Measurements from ENCODE around the gene FAAP24. TPM values are rescaled to one million over a fixed set of nuclear protein-coding genes. Genes with fewer than 3 reads are reported as not detected.

Gene FAAP24
- total RNA-seq, 1 donor from 2014 or later = 4.1 TPM

Other genes starting within 250 kb of the FAAP24 start
- 0.17 and 0.45 TPM in 2 replicates for gene SLC7A9, start 102.5 kb upstream of the FAAP24 start, total RNA-seq
- gene CEP89, start 284 bp upstream of the FAAP24 start, total RNA-seq = 22.9 and 28.3 TPM in 2 replicates
- 11.4 and 12.6 TPM in 2 replicates for gene RHPN2, start 92.6 kb downstream of the FAAP24 start, total RNA-seq
- 6.1 and 6.6 TPM in 2 replicates for gene GPATCH1, start 108.9 kb downstream of the FAAP24 start, total RNA-seq
- gene WDR88, start 159.9 kb downstream of the FAAP24 start, total RNA-seq = not detected in 2 replicates
- gene LRP3, start 222.1 kb downstream of the FAAP24 start, total RNA-seq = 9.3 and 13.3 TPM in 2 replicates